Kidney (tissue), 14 donors: ENCODE measurements around the gene EFHD1. TPM values are rescaled to one million over a fixed set of nuclear protein-coding genes. Genes with fewer than 3 reads are reported as not detected.

ENCODE experiments used
- DNase-seq, 5 donors: peaks; one replicate each; pipeline ENCODE4 v3.0.0-alpha.2; 2013 to 2020
- FAIRE-seq: peaks from 2 replicates; lab custom pipeline; 2012; peaks lifted over from hg19 to GRCh38; lab: Jason Lieb, UNC
- H3K27ac ChIP-seq, 2 donors: one replicate each; pipeline ENCODE4 v1.7.0; 2013; ENCODE audit warnings: low read depth in 2 of 2, low read length in 2 of 2, inconsistent platforms in 1 of 2
- H3K27me3 ChIP-seq: one replicate; pipeline ENCODE4 v1.7.1; 2013; ENCODE audit warnings: low read length, inconsistent platforms; ENCODE audit not compliant: control insufficient read depth, insufficient read depth
- H3K36me3 ChIP-seq, 3 donors: one replicate each; pipeline versions ENCODE4 v1.7.0 to v1.7.1; 2013; ENCODE audit warnings: low read length in 3 of 3, control low read depth in 1 of 3, inconsistent platforms in 1 of 3; ENCODE audit not compliant: insufficient read depth in 3 of 3, control insufficient read depth in 2 of 3
- H3K4me1 ChIP-seq, 3 donors: one replicate each; pipeline versions ENCODE4 v1.7.0 to v1.7.1; 2013; ENCODE audit warnings: low read length in 3 of 3, inconsistent platforms in 1 of 3, low read depth in 1 of 3; ENCODE audit not compliant: control insufficient read depth in 2 of 3, insufficient read depth in 2 of 3
- H3K4me3 ChIP-seq, 3 donors: one replicate each; pipeline versions ENCODE4 v1.7.0 to v1.8.1; 2013; ENCODE audit warnings: low read length in 3 of 3, control low read depth in 1 of 3, inconsistent platforms in 1 of 3
- H3K9ac ChIP-seq, 3 donors: one replicate each; pipeline versions ENCODE4 v1.7.0 to v1.7.1; 2013; ENCODE audit warnings: low read length in 3 of 3, control low read depth in 1 of 3, inconsistent platforms in 1 of 3
- H3K9me3 ChIP-seq, 3 donors: one replicate each; pipeline versions ENCODE4 v1.7.0 to v1.7.1; 2013; ENCODE audit warnings: low read length in 3 of 3, control low read depth in 1 of 3, inconsistent platforms in 1 of 3; ENCODE audit not compliant: control insufficient read depth in 2 of 3, insufficient read depth in 1 of 3
- intact Hi-C: fragments of 100-400 bp; cut with DNase I; formaldehyde crosslinking; loops from one replicate; pipeline ENCODE4 v1.11.1; 2022
- polyA plus RNA-seq: library from polyadenylated mRNA; stranded (reverse); fragments of 350-450 nt; fragmentation: Illumina TruSeq; extraction: RNeasy Lipid Tissue Mini Kit (QIAGEN cat#74804); gene quantifications from one replicate; pipeline ENCODE4 v1.2.3, GENCODE V29; 2014; ENCODE audit warnings: low read depth, low replicate concordance; ENCODE audit not compliant: insufficient read depth
- total RNA-seq: library from RNA; stranded (reverse); fragmentation: NEBNext Ultra II Directional; extraction: Animal tissue kit (Norgen Biotek cat#: 25700); gene quantifications from one replicate; pipeline ENCODE4 v1.2.1, GENCODE V29; 2021
- TF ChIP-seq, protein P1 (sequence below): IDR thresholded peaks from 3 replicates; pipeline ENCODE4 v1.5.1; 2012; ENCODE audit warnings: mild to moderate bottlenecking, moderate library complexity, borderline replicate concordance; ENCODE audit not compliant: insufficient read depth; ENCODE audit errors: extremely low read depth
- donor health status: control.
- donor health status: control.
- donor health status: control.
- donor health status: control.
- donor health status: control.
- donor health status: DM: yes; HTN: yes; CAD: no.
- donor health status: Normal renal cell carcinoma (clear cell type).

Gene EFHD1
- total and polyA plus RNA-seq, 2 donors from 2014 or later = 129 to 280 TPM

DNA sequence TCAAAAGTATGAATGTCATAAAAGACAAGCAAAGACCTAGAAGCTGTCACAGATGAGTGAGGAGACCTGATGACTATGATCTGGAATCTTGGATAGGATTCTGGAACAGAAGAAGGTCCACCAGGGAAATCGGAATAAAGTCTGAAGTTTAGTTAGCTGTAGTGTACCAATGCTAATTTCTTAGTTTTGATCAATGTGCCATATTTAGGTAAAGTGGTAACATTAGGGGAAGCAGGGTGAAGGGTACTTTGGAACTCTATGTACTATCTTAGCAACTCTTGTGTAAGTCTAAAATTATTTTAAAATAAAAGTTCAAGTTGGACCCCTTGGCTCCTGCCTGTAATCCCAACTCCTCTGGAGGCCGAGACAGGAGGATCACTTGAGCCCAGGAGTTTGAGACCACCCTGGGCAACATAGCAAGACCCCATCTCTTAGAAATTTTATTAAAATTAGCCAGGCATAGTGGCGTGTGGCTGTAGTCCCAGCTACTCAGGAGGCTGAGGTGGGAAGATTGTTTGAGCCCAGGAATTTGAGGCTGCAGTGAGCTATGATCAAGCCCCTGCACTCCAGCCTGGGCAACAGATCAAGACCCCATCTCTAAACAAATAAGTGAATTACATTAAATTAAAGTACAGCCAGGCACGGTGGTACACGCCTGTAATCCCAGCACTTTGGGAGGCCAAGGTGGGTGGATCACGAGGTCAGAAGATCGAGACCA lies 35.9 kb upstream of the EFHD1 start:
- TF ChIP-seq, protein P1, sequence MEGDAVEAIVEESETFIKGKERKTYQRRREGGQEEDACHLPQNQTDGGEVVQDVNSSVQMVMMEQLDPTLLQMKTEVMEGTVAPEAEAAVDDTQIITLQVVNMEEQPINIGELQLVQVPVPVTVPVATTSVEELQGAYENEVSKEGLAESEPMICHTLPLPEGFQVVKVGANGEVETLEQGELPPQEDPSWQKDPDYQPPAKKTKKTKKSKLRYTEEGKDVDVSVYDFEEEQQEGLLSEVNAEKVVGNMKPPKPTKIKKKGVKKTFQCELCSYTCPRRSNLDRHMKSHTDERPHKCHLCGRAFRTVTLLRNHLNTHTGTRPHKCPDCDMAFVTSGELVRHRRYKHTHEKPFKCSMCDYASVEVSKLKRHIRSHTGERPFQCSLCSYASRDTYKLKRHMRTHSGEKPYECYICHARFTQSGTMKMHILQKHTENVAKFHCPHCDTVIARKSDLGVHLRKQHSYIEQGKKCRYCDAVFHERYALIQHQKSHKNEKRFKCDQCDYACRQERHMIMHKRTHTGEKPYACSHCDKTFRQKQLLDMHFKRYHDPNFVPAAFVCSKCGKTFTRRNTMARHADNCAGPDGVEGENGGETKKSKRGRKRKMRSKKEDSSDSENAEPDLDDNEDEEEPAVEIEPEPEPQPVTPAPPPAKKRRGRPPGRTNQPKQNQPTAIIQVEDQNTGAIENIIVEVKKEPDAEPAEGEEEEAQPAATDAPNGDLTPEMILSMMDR = no peak
- DNase-seq (no peak), FAIRE-seq (no peak)
- Histone ChIP-seq H3K4me3 (no peak overlapping the region), H3K27me3 (no peaks in the 10 kb centered on the region), H3K36me3 (no peaks in the 10 kb centered on the region), H3K9me3 (no peaks in the 10 kb centered on the region), H3K9ac (no peak overlapping the region), H3K27ac (no peak overlapping the region), H3K4me1 (peaks cover 0 to 4% (median 0%) of the 10 kb centered on the region in 3 donors)
- intact Hi-C loops = no loop called here

DNA sequence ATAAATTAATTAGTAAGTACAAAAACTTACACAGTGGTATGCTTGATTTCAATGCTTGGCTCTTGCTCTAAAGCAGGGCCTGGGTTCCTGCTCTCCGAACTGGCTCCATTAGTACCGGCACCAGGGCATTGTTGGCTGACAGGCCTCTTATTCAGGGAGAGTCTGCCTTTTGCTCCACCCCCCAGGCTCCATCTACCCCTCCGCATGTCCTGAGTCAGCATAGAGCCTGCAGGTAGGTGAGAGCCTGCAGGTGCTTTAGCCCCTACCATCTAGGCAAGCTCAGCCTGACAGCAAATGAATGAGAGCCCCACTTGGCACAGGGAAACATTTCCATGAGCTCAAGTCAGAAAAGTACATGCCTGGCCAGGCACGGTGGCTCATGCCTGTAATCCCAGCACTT lies 35.1 kb upstream of the EFHD1 start:
- H3K9me3 ChIP-seq = no peaks in the 10 kb centered on the region
- H3K27me3 ChIP-seq = no peaks in the 10 kb centered on the region
- H3K9ac ChIP-seq = no peak overlapping the region
- H3K4me1 ChIP-seq = peaks cover 0 to 2% (median 0%) of the 10 kb centered on the region in 3 donors
- H3K4me3 ChIP-seq = no peak overlapping the region
- no peaks in the 10 kb centered on the region for H3K36me3 ChIP-seq
- DNase-seq = peak in 1 of 5 donors; percentile 27
- TF ChIP-seq, protein P1 = no peak
- intact Hi-C loops = no loop called here
- FAIRE-seq = no peak
- H3K27ac ChIP-seq = no peak overlapping the region

DNA sequence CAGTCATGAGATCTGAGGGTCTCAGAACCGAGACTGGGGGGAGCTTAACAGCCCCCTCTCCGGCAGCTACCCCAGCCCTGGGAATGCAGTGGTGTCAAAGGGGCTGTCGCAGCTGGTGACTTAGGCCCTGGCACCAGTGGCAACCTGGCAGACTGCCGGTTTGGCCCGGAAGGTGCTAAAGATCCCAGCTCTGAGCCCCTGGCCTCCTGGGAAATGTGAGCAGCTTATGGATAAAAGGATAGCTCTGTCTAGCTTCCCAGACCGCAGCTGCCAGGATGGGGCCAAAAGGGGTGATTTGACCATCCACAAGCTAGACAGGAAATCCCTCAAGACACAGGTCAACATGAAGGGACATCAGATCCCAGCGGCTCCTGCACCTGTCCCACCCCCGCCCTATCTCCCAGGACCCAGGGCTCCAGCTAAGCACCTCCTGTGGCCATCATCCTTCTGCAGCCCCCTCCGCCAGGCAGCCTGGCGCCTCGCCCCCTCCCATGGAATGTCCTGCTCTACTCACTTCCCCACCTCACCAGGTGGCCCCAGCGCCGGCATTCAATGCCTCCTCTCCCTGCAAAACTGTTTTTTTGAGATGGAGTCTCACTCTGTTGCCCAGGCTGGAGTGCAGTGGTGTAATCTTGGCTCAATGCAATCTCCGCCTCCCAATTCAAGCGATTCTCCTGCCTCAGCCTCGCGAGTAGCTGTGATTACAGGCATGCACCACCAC lies 33.2 kb upstream of the EFHD1 start:
- no peaks in the 10 kb centered on the region for H3K4me1 ChIP-seq
- no peak overlapping the region for H3K4me3 ChIP-seq
- TF ChIP-seq, protein P1 = no peak
- H3K27ac ChIP-seq = no peak overlapping the region
- FAIRE-seq (no peak), DNase-seq (peak in 1 of 5 donors; percentile 66)
- H3K27me3 ChIP-seq = no peaks in the 10 kb centered on the region
- no peak overlapping the region for H3K9ac ChIP-seq
- intact Hi-C loops = no loop called here
- H3K9me3 ChIP-seq = no peaks in the 10 kb centered on the region
- H3K36me3 ChIP-seq = no peaks in the 10 kb centered on the region
